GM20000 (cell line): Measurements from ENCODE around the gene UBE2G1.
"Not testable (repeated sequence)": the region's sequence is repeated elsewhere in the genome, so short reads cannot be mapped to it uniquely, and the experiment has no call there.

Experiments used
- DNase-seq: peaks from one replicate; pipeline ENCODE4 v3.0.0; 2012; ENCODE audit warnings: low spot score
- TF ChIP-seq, protein P1 (sequence below): IDR thresholded peaks from 2 replicates; pipeline ENCODE4 v1.5.1; 2012; ENCODE audit warnings: mild to moderate bottlenecking, control low read depth; ENCODE audit errors: extremely low read depth, missing control alignments

The UBE2G1 gene

DNA sequence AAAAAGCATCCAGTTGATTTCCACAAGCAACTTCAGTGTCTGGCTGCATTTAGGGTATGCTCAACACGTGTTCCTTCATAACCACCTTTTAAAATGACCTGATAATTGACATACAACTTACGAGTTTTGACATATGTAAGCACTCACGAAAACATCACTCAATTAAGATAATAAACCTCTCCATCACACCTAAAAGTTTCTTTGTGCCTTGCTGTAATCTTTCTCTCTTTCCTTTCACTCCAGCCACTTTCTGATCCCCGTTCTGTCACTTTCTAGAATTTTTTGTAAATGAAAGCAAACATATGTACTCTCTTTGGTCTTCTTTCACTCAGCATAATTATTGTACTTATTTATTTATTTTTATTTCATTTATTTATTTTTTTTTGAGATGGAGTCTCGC is 20.7 kb upstream of the UBE2G1 start:
- no peak for DNase-seq
- TF ChIP-seq, protein P1, sequence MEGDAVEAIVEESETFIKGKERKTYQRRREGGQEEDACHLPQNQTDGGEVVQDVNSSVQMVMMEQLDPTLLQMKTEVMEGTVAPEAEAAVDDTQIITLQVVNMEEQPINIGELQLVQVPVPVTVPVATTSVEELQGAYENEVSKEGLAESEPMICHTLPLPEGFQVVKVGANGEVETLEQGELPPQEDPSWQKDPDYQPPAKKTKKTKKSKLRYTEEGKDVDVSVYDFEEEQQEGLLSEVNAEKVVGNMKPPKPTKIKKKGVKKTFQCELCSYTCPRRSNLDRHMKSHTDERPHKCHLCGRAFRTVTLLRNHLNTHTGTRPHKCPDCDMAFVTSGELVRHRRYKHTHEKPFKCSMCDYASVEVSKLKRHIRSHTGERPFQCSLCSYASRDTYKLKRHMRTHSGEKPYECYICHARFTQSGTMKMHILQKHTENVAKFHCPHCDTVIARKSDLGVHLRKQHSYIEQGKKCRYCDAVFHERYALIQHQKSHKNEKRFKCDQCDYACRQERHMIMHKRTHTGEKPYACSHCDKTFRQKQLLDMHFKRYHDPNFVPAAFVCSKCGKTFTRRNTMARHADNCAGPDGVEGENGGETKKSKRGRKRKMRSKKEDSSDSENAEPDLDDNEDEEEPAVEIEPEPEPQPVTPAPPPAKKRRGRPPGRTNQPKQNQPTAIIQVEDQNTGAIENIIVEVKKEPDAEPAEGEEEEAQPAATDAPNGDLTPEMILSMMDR, result no peak

DNA sequence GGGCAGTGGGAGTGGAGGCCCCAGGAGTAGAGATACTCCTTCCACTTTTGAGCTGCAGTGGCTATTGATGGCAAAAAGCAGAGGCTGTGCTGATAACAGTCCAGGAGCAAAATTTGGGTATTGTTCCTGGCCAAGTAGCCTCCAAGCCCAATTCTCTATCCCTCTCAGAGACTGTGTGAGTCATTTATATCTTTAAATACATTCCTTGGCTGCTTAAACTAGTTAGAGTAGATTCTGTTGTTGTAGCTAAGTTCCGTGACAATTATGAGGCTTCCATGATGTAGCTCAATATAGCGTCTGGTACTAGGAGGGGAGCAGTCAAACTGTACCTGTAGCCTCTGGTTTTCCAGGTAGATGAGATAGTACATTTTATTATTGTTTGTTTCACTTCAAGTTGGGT is 19.9 kb upstream of the UBE2G1 start:
- TF ChIP-seq, protein P1, result no peak

DNA sequence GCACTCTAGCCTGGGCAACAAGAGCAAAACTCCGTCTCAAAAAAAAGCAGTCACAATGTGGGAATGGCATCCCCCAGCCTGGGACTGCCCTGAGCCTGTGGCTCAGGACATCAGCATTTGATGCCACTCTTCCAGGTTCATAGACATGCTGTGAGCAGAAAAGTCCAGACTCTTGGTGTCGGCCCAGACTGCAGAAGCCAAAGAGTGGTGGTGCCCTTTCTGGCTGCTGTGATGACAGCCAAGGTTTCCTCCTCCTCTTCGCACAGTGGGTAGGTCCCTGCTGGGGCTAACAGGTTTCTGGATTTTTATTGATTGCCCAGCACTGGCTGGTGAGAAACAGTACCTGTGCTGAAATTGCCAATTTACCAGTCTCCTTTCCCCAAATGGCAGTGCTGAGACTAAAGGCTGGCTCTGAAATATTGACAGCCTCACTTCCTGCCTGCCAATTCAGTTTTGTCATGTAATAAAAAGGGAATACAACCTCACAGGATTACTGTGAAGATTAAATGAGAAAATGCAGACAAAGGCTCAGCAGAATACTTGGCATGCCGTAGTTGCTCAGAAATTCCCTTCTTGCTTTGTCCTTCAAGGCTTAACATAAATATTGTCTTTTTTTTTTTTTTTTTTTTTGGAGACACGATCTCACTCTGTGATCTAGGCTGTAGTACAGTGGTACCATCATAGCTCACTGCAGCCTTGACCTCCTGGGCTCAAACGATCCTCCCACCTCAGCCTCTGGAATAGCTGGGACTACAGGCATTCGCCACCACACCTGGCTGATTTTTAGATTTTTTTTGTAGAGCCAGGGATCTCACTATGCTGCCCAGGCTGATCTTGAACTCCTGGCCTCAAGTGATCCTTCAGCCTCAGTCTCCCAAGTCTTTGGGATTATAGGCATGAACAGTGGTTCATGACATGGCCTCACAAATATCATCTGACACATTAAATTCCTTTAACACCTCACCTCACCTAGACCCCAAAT is 15.5 kb upstream of the UBE2G1 start:
- DNase-seq, result no peak
- TF ChIP-seq, protein P1, result no peak

More for the DNA sequence above, 19.9 kb upstream of the UBE2G1 start:
- DNase-seq, result no peak

DNA sequence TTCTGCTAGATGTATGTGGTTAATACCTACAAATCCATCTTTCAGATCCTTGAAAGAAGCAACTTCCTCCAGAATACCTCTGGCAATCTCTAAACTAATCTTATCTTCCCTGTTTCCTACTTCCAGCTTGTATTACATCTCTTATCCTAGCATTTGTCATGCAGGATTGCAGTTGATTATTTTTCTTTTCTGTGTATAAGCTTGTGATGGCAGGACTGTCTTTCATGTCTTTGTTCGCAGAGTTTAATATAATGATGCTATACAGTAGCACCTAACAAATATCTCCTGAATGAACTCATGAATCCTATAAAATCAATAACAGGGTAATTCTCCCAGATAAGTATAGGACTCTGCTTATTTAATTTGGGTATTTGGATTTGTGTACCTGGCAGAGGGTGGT is 12.2 kb upstream of the UBE2G1 start:
- TF ChIP-seq, protein P1, result no peak
- DNase-seq, result no peak

DNA sequence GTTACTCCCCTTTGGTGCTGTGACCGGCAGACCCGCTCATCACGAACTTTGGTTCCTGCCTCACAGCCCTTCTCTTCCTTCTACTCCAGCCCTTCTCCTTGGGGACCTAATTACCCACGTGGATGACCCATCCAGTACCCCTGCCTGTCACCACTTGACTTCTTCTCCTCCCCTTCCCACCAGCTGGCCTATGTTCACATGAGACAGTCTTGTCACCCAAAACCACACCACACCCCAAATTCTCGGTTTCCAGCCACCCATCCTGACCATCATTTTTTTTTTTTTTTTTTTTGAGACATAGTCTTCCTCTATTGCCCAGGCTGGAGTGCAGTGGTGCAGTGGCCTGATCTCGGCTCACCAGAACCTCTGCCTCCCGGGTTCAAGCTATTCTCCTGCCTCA is 10.8 kb upstream of the UBE2G1 start:
- DNase-seq, result not testable (repeated sequence)

DNA sequence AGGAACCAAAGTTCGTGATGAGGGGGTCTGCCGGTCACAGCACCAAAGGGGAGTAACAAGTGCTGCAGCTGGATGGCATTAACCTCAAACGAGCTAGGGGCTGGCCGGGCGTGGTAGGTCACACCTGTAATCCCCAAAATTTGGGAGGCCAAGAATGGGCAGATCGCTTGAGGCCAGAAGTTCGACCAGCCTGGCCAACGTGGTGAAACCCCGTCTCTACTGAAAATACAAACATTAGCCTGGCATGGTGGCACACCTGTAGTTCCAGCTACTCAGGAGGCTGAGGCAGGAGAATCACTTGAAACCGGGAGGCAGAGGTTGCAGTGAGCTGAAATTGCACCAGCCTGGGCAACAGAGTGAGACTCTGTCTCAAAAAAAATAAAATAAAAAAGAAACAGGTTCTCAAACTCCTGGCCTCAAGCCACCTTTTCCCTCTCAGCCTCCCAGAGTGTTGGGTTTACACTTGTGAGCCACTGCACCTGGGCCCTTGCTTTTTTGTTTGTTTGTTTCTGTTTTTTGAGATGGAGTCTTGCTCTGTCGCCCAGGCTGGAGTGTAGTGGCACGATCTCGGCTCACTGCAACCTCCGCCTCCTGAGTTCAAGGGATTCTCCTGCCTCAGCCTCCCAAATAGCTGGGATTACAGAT is 9.4 kb upstream of the UBE2G1 start:
- DNase-seq, result not testable (repeated sequence)

DNA sequence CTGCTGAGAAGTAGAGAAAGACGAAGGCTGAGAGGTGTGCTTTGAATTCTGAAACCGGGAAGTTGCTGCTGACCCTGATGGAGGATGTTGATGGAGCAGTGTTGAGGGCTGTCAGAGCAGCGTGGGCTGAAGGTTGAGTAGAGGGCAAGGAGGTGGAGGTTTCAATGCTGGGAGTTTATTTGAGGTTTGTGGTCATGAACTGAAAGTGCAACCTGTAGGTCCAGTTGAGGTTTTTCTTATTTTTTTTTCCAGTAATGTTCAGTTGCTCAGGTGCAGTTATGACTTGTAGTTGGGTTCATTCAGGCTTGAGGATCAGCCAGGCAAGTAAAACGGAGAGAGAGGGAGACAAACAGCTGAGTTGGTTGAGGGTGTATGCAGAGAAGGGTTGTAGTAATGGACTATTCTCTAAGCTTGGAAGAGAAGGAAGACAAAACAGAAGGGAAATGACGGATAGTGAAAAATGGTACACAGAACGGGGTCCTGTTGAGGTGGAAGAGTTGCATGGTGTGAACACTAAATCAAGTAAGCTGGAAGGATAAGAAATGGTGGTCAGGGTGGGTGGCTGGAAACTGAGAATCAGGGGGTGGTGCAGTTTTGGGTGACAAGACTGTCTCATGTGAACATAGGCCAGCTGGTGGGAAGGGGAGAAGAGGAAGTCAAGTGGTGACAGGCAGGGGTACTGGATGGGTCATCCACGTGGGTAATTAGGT is 8.7 kb upstream of the UBE2G1 start:
- TF ChIP-seq, protein P1, result no peak
- DNase-seq, result peak; percentile 70
